Ecto neural progenitor cell (in vitro differentiated cells): ENCODE results near the gene TERB2.
"Not testable (repeated sequence)": the region's sequence is repeated elsewhere in the genome, so short reads cannot be mapped to it uniquely, and the experiment has no call there.

Source experiments
- DNase-seq: peaks from one replicate; pipeline ENCODE4 v3.0.0-alpha.2; 2018; ENCODE audit warnings: low spot score

The TERB2 gene

DNA sequence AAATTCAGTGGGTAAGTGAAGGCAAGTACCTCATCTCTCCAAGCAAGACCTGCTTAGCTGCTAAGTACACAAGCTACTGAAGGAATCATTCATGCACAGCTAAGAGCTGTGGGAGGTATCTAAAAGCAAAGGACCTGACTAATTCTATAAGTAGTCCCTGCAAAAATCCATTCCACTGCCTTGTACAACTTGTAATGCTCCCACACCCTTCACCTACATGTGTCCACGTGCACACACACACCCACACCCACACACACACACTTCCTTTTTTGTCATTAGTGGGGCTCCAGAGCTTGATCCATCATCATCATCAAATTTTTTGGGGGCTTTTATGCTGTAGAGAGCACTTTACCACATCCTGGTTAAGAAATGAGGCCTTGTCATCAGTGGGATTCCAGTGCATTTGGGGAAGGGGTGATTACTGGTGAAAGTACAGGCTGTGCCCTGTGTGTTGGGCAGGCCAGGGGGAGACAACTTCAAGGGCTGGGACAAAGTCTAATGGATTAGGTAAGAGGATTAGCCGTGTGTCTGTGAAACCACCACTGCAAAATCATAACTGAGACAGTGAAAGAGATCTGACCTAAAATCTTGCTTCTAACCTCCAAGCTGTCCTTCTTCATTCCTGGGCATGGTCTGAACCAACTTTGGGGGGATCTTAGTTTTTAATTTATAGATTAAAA is 47.4 kb downstream of the TERB2 start:
- DNase-seq: not testable (repeated sequence)

DNA sequence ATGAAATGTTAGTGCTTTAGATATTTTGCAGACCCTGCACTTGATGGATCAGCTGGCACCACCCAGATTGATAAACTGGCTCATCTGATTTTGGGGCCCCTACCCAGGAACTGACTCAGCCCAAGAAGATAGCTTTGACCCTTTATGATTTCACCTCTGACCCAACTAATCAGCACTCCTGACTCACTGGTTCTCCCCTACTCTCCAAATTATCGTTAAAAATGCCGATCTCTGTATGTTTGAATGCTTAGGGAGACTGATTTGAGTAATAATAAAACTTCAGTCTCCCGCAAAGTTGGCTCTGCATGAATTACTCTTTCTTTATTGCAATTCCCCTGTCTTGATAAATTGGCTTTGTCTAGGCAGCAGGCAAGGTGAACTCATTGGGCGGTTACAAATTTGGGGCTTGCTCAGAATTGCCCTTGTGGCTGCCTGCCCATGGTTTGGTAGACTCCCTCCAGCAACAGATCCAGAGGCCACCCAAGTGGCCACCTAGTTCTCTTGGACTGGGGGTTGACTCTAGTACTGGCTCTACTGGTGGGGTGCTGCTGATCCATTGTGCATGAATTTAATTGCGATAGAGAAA is 48.2 kb downstream of the TERB2 start:
- DNase-seq: not testable (repeated sequence)

GRCh38 chr15:45009046-45009445 is 52.6 kb downstream of the TERB2 start:
- DNase-seq: no peak

DNA sequence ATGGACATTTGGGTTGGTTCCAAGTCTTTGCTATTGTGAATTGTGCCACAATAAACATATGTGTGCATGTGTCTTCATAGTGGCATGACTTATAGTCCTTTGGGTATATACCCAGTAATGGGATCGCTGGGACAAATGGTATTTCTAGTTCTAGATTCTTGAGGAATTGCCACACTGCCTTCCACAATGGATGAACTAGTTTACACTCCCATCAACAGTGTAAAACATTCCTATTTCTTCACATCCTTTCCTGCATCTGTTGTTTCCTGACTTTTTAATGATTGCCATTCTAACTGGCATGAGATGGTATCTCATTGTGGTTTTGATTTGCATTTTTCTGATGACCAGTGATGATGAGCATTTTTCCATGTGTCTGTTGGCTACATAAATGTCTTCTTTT is 58.6 kb downstream of the TERB2 start:
- DNase-seq: not testable (repeated sequence)

DNA sequence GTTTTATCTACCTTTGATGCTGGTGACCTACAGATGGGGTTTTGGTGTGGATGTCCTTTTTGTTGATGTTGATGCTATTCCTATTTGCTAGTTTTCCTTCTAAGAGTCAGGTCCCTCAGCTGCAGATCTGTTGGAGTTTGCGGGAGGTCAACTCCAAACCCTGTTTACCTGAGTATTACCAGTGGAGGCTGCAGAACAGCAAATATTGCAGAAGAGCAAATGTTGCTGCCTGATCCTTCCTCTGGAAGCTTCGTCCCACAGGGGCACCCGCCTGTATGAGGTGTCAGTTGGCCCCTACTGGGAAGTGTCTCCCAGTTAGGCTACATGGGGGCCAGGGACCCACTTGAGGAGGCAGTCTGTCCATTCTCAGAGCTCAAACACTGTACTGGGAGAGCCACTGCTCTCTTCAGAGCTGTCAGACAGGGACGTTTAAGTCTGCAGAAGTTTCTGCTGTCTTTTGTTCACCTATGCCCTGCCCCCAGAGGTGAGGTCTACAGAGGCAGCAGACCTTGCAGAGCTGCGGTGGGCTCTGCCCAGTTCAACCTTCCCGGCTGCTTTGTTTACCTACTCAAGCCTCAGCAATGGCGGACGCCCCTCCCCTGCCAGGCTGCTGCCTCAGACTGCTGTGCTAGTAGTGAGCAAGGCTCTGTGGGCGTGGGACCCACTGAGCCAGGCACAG is 63.9 kb downstream of the TERB2 start:
- DNase-seq: not testable (repeated sequence)

- DNase-seq: not testable (repeated sequence)
These were observed 64.4 kb downstream of the TERB2 start for GRCh38 chr15:45020901-45021259.

DNA sequence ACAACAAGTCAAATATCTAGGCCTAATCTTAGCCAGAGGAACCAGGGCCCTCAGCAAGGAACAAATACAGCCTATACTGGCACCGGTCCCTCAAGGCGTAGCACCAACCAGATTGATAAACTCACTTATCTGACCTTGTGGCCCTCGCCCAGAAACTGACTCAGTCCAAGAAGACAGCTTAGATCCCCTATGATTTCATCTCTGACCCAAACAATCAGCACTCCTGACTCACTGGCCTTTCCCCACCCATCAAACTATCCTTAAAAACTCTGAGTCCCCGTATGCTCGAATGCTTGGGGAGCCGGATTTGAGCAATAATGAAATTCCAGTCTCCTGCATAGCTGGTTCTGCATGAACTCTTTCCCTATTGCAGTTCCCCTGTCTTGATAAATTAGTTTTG is 64.9 kb downstream of the TERB2 start:
- DNase-seq: no peak

GRCh38 chr15:45022871-45023658 is 66.6 kb downstream of the TERB2 start, which contains the start of gene SORD:
SORD (plus strand) TSS chr15:45023195; CDS start chr15:45023284, 89 bp downstream.
- DNase-seq: peak; percentile 96

- DNase-seq: no peak
These were observed 67.3 kb downstream of the TERB2 start for GRCh38 chr15:45023659-45024225.

- not testable (repeated sequence) for DNase-seq
These were observed 68.2 kb downstream of the TERB2 start for GRCh38 chr15:45024649-45025048.

- DNase-seq: not testable (repeated sequence)
These were observed 69.1 kb downstream of the TERB2 start for GRCh38 chr15:45025627-45026026.

DNA sequence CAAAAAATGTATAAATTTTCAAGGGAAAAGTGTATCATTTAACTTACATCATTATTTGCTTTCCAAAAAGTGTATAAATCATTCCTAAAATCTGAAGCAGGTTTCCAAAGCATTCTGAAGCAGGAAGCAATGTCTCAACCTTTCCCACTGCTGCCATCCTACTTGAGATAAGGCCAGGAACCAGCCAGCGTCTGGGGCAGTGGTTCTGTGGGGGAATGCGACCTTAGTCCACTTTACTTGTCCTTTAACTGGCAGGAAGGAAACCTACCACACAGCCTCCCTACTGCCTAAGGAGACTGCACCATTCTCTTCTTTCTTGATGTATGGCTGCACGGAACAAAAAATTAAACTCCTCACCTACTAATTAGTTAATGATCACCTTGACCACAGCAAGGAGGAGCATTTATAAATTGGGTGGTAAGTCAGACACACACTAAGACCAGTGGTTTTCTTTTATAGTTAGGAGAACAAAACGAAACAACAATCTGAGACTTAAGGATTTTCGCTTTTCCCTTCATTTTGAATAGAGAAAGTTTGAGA is 70.2 kb downstream of the TERB2 start:
- no peak for DNase-seq

DNA sequence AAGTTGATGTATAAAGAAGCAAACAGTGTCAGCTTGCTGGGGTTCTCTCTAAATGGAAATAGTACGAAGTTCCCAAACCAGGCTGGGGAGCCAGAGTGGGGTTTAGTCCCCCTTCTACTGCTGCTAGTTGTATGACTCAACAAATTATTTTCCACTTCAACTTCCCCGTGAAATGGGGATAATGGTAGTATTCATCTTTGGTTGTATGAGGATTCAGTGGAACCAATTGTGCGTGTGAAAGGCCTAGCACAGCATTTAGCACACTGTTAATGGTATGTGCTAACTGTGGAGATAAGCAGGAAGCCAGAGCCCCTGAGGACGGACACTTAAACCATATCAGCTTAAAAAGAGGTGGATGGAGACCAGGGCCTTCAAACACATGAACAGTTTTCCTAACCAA is 70.7 kb downstream of the TERB2 start:
- no peak for DNase-seq
